ENCODE results near the gene IRF9.

- TF ChIP-seq CTCF (IDR thresholded peaks at IDR 0.05) (no peak), POLR2A (IDR thresholded peaks at IDR 0.05) (no peak), EP300 (IDR thresholded peaks at IDR 0.05) (no peak)
These were observed 15.5 kb downstream of the IRF9 start for GRCh38 chr14:24176599-24176998.

Measured in tibial nerve (tissue), 4 donors.